NCI-H128 (cell line): ENCODE data around the gene NMBR.
"Not testable (repeated sequence)": the region's sequence is repeated elsewhere in the genome, so short reads cannot be mapped to it uniquely, and the experiment has no call there.

Source experiments
- DNase-seq: peaks from one replicate; lab custom pipeline; 2025; ENCODE audit not compliant: unreplicated experiment; lab: John Stamatoyannopoulos, UW

NMBR gene

GRCh38 chr6:142146828-142147662 is at the start of gene NMBR, which contains the start of gene VTA1:
NMBR (minus strand) TSS chr6:142147122; CDS start chr6:142088658, 58,464 bp downstream.
VTA1 (plus strand) TSS chr6:142147263; CDS start chr6:142147288, 25 bp downstream.
- DNase-seq: peak; percentile 92

GRCh38 chr6:142195862-142196541 is 49.1 kb upstream of the NMBR start:
- no peak for DNase-seq

- DNase-seq: no peak
These were observed 46.7 kb upstream of the NMBR start for GRCh38 chr6:142193621-142194020.

GRCh38 chr6:142192343-142192742 is 45.4 kb upstream of the NMBR start:
- DNase-seq: no peak

- DNase-seq: no peak
These were observed 42.1 kb upstream of the NMBR start for GRCh38 chr6:142189057-142189456.

GRCh38 chr6:142188341-142188740 is 41.4 kb upstream of the NMBR start:
- DNase-seq: not testable (repeated sequence)

- DNase-seq: peak; percentile 13
These were observed 40.3 kb upstream of the NMBR start for GRCh38 chr6:142187209-142187608.

GRCh38 chr6:142185641-142186040 is 38.7 kb upstream of the NMBR start:
- DNase-seq: no peak

GRCh38 chr6:142184307-142184706 is 37.4 kb upstream of the NMBR start:
- DNase-seq: no peak

GRCh38 chr6:142183351-142183750 is 36.4 kb upstream of the NMBR start:
- DNase-seq: no peak

GRCh38 chr6:142182004-142182403 is 35.1 kb upstream of the NMBR start:
- no peak for DNase-seq

- no peak for DNase-seq
These were observed 31.2 kb upstream of the NMBR start for GRCh38 chr6:142178129-142178528.

- DNase-seq: no peak
These were observed 27.8 kb upstream of the NMBR start for GRCh38 chr6:142174703-142175102.

- DNase-seq: no peak
These were observed 27.1 kb upstream of the NMBR start for GRCh38 chr6:142173980-142174379.

- no peak for DNase-seq
These were observed 25.8 kb upstream of the NMBR start for GRCh38 chr6:142172758-142173157.

- DNase-seq: no peak
These were observed 24.4 kb upstream of the NMBR start for GRCh38 chr6:142171351-142171750.

- DNase-seq: no peak
These were observed 20.6 kb upstream of the NMBR start for GRCh38 chr6:142167486-142167885.

GRCh38 chr6:142167071-142167470 is 20.1 kb upstream of the NMBR start:
- no peak for DNase-seq

GRCh38 chr6:142165227-142165626 is 18.3 kb upstream of the NMBR start:
- no peak for DNase-seq

GRCh38 chr6:142162780-142163179 is 15.9 kb upstream of the NMBR start:
- DNase-seq: no peak

- not testable (repeated sequence) for DNase-seq
These were observed 9.8 kb upstream of the NMBR start for GRCh38 chr6:142156758-142157068.
